HCT116 (cell line): Measurements from ENCODE around the gene FCGR3A. TPM values are rescaled to one million over a fixed set of nuclear protein-coding genes. Genes with fewer than 3 reads are reported as not detected.

Experiments used
- ATAC-seq: fragments of 200-7000 bp; cut with Tn5 transposase; 2 replicates; pipeline ENCODE4 v1.9.1; 2020; ENCODE audit warnings: mild to moderate bottlenecking, moderate library complexity
- BruUV-seq: library from RNA; stranded (reverse); fragments of 400-500 nt; replicated peaks from 2 replicates; lab custom pipeline; 2021; lab: Mats Ljungman, UMichigan
- CTCF ChIA-PET: fragments of 300-600 bp; sonication (Branson Sonifier 250); formaldehyde crosslinking; loops from one replicate; lab custom pipeline; 2021; ENCODE audit warnings: antibody characterized with exemption; lab: Charles Lee
- POLR2A ChIA-PET: fragments of 300-600, 350-600 bp; sonication (Branson Sonifier 250); formaldehyde crosslinking; loops from one replicate; lab custom pipeline; 2021; ENCODE audit warnings: antibody characterized with exemption; lab: Charles Lee
- RAD21 ChIA-PET, 2 experiments: fragments of 300-600 bp; sonication (Branson Sonifier 250); formaldehyde crosslinking; loops; one replicate each; lab custom pipeline; 2023; ENCODE audit warnings: low total read pairs in 2 of 2; ENCODE audit not compliant: uncharacterized antibody in 2 of 2, unreplicated experiment in 2 of 2, low non-redundant PET in 1 of 2; lab: Charles Lee
- DNase-seq: peaks from one replicate; pipeline ENCODE4 v3.0.0-alpha.2; 2010; ENCODE audit warnings: low read depth, low spot score
- H2AFZ ChIP-seq: fragments of 200-600 bp; shearing (Covaris generic), sonication (generic); 2 replicates; pipeline ENCODE4 v1.6.1; 2017; ENCODE audit warnings: low read depth, mixed run types, mixed read lengths, antibody characterized with exemption, low read length; ENCODE audit not compliant: poor library complexity, severe bottlenecking
- H3K27ac ChIP-seq: 2 replicates; pipeline ENCODE4 v1.5.1; 2012; ENCODE audit warnings: low read depth, low read length
- H3K27me3 ChIP-seq: fragments of 200-600 bp; sonication (generic); 2 replicates; pipeline ENCODE4 v1.6.1; 2016; ENCODE audit warnings: mixed run types, low read length, mixed read lengths; ENCODE audit not compliant: insufficient read depth
- H3K36me3 ChIP-seq, 2 experiments: fragments of 200-500 bp in 1 of 2; fragments of 200-600 bp in 1 of 2; sonication (Bioruptor generic) in 1 of 2; sonication (generic) in 1 of 2; 2 replicates each; pipeline versions ENCODE4 v1.5.1 to v1.6.1; 2014 to 2016; ENCODE audit warnings: low read length in 2 of 2, inconsistent platforms in 1 of 2, mixed read lengths in 1 of 2, mixed run types in 1 of 2; ENCODE audit not compliant: insufficient read depth in 2 of 2, control insufficient read depth in 1 of 2
- H3K4me1 ChIP-seq, 2 experiments: fragments of 200-600 bp in 1 of 2; sonication (generic) in 1 of 2; 2 replicates each; pipeline versions ENCODE4 v1.5.1 to v1.6.1; 2012 to 2017; ENCODE audit warnings: low read length in 2 of 2, inconsistent platforms in 1 of 2, mild to moderate bottlenecking in 1 of 2, mixed read lengths in 1 of 2, mixed run types in 1 of 2, moderate library complexity in 1 of 2; ENCODE audit not compliant: insufficient read depth in 2 of 2, control insufficient read depth in 1 of 2
- H3K4me2 ChIP-seq: fragments of 200-600 bp; sonication (generic); 2 replicates; pipeline ENCODE4 v1.6.1; 2017; ENCODE audit warnings: mixed run types, low read length, mixed read lengths
- H3K4me3 ChIP-seq, 2 experiments: fragments of 200-600 bp in 1 of 2; sonication (generic) in 1 of 2; replicated peaks in 1 of 2; 2 replicates each; pipeline ENCODE4 v1.5.1; 2011 to 2016; ENCODE audit warnings: low read length in 2 of 2, control low read depth in 1 of 2, low read depth in 1 of 2, mild to moderate bottlenecking in 1 of 2, mixed read lengths in 1 of 2, mixed run types in 1 of 2
- H3K79me2 ChIP-seq: fragments of 200-600 bp; sonication (generic); 2 replicates; pipeline ENCODE4 v1.6.1; 2017; ENCODE audit warnings: mild to moderate bottlenecking, mixed run types, low read length, moderate library complexity, mixed read lengths; ENCODE audit not compliant: insufficient read depth
- H3K9ac ChIP-seq: fragments of 200-600 bp; sonication (generic); 2 replicates; pipeline ENCODE4 v1.6.1; 2016; ENCODE audit warnings: low read length, mixed read lengths
- H3K9me2 ChIP-seq: fragments of 200-600 bp; sonication (generic), shearing (Covaris generic); 2 replicates; pipeline ENCODE4 v1.6.1; 2017; ENCODE audit warnings: mixed run types, mild to moderate bottlenecking, moderate library complexity; ENCODE audit not compliant: insufficient read depth
- H3K9me3 ChIP-seq, 2 experiments: fragments of 200-500 bp in 1 of 2; fragments of 200-600 bp in 1 of 2; sonication (Bioruptor generic) in 1 of 2; sonication (generic) in 1 of 2; 2 replicates each; pipeline ENCODE4 v1.6.1; 2014 to 2017; ENCODE audit warnings: low read length in 2 of 2, mixed read lengths in 2 of 2, inconsistent platforms in 1 of 2, low read depth in 1 of 2, mild to moderate bottlenecking in 1 of 2, mixed run types in 1 of 2, moderate library complexity in 1 of 2; ENCODE audit not compliant: control insufficient read depth in 1 of 2, insufficient read depth in 1 of 2
- H4K20me1 ChIP-seq: fragments of 200-600 bp; sonication (generic), shearing (Covaris generic); 2 replicates; pipeline ENCODE4 v1.6.1; 2017; ENCODE audit warnings: mixed run types, mild to moderate bottlenecking, moderate library complexity; ENCODE audit not compliant: insufficient read depth
- ATF3 ChIP-seq: IDR thresholded peaks from 2 replicates; pipeline ENCODE4 v1.6.1; 2012
- CEBPB ChIP-seq: IDR thresholded peaks from 2 replicates; pipeline ENCODE4 v1.6.1; 2012; ENCODE audit warnings: low read depth
- ELF1 ChIP-seq: IDR thresholded peaks from 2 replicates; pipeline ENCODE4 v1.6.1; 2012; ENCODE audit warnings: low read depth, borderline replicate concordance
- EZH2 ChIP-seq: fragments of 200-600 bp; sonication (generic); IDR thresholded peaks from 2 replicates; pipeline ENCODE4 v1.6.1; 2017; ENCODE audit warnings: antibody characterized with exemption, mixed run types
- FOSL1 ChIP-seq: IDR thresholded peaks from 2 replicates; pipeline ENCODE4 v1.6.1; 2012; ENCODE audit warnings: low read depth
- POLR2A ChIP-seq: IDR thresholded peaks from 2 replicates; pipeline ENCODE4 v1.7.0; 2011; ENCODE audit warnings: borderline replicate concordance; ENCODE audit not compliant: insufficient read depth, insufficient read length; ENCODE audit errors: extremely low read depth
- POLR2AphosphoS5 ChIP-seq: IDR thresholded peaks from 2 replicates; pipeline ENCODE4 v1.6.1; 2011; ENCODE audit warnings: mild to moderate bottlenecking, low read depth, low read length, moderate library complexity
- RAD21 ChIP-seq: IDR thresholded peaks from 2 replicates; pipeline ENCODE4 v1.6.1; 2012; ENCODE audit warnings: low read depth, mild to moderate bottlenecking
- REST ChIP-seq: IDR thresholded peaks from 2 replicates; pipeline ENCODE4 v1.6.1; 2012; ENCODE audit warnings: low read depth
- SIN3A ChIP-seq: IDR thresholded peaks from 2 replicates; pipeline ENCODE4 v1.6.1; 2012; ENCODE audit warnings: low read depth
- SP1 ChIP-seq: IDR thresholded peaks from 2 replicates; pipeline ENCODE4 v1.6.1; 2012; ENCODE audit warnings: low read depth
- ZBTB33 ChIP-seq: IDR thresholded peaks from 2 replicates; pipeline ENCODE4 v1.6.1; 2011; ENCODE audit warnings: mild to moderate bottlenecking, low read length, moderate library complexity; ENCODE audit not compliant: insufficient replicate concordance; ENCODE audit errors: extremely low read depth
- intact Hi-C: fragments of 100-400 bp; cut with micrococcal nuclease; formaldehyde crosslinking; loops from 2 replicates; pipeline ENCODE4 v1.10.0; 2022
- total RNA-seq: library from RNA; stranded (reverse); gene quantifications from one replicate; pipeline ENCODE4 v1.2.1, GENCODE V29; 2021; ENCODE audit not compliant: unreplicated experiment

The FCGR3A gene
- total RNA-seq, 1 experiment from 2014 or later, result 0.17 TPM

GRCh38 chr1:161501234-161501633, 48.4 kb downstream of the FCGR3A start:
- no peaks in the 10 kb centered on the region for H3K9me3 ChIP-seq
- POLR2A ChIA-PET, result no interaction called here
- H3K4me3 ChIP-seq, result no peak overlapping the region
- intact Hi-C loops, result no loop called here
- H3K27me3 ChIP-seq, result no peaks in the 10 kb centered on the region
- H3K79me2 ChIP-seq, result no peaks in the 10 kb centered on the region
- ATAC-seq, result no peak
- H3K36me3 ChIP-seq, result no peaks in the 10 kb centered on the region
- TF ChIP-seq RAD21, result no peak
- TF ChIP-seq ZBTB33, result no peak
- no peak for TF ChIP-seq ATF3
- TF ChIP-seq REST, result no peak
- no peak for TF ChIP-seq ELF1
- no peak for TF ChIP-seq CEBPB
- TF ChIP-seq SP1, result no peak
- TF ChIP-seq EZH2, result no peak
- no peak for TF ChIP-seq POLR2AphosphoS5
- no peak for TF ChIP-seq SIN3A
- no peak for TF ChIP-seq FOSL1
- TF ChIP-seq POLR2A, result no peak
- TF ChIP-seq, all 23 proteins: peak for 0
- RAD21 ChIA-PET, result no interaction called here
- Histone ChIP-seq H3K4me2 (no peak overlapping the region), H3K27ac (no peak overlapping the region), H2AFZ (no peak overlapping the region), H3K4me1 (no peaks in the 10 kb centered on the region), H3K9ac (no peak overlapping the region), H4K20me1 (no peaks in the 10 kb centered on the region), H3K9me2 (no peaks in the 10 kb centered on the region; the same call in 1 of the 2 replicates)
- no peak for DNase-seq
- CTCF ChIA-PET, result no interaction called here
- BruUV-seq, result no TSS peak
